HEK293T (cell line): ENCODE measurements around the gene NPPA.

Experiments used
- ARNT ChIP-seq: fragments of 450-650 bp; IDR thresholded peaks from 2 replicates; pipeline ENCODE4 v1.6.1; 2017; ENCODE audit warnings: mild to moderate bottlenecking
- BHLHE40 ChIP-seq: fragments of 450-650 bp; IDR thresholded peaks from 2 replicates; pipeline ENCODE4 v1.6.1; 2016; ENCODE audit warnings: mild to moderate bottlenecking, moderate library complexity, borderline replicate concordance
- CTBP1 ChIP-seq: fragments of 450-650 bp; IDR thresholded peaks from 2 replicates; pipeline ENCODE4 v1.6.1; 2016; ENCODE audit warnings: borderline replicate concordance
- ELF4 ChIP-seq: fragments of 450-650 bp; IDR thresholded peaks from 2 replicates; pipeline ENCODE4 v1.6.1; 2017; ENCODE audit warnings: antibody characterized with exemption
- FOXM1 ChIP-seq: fragments of 450-650 bp; IDR thresholded peaks from 2 replicates; pipeline ENCODE4 v1.6.1; 2017; ENCODE audit warnings: mild to moderate bottlenecking, borderline replicate concordance
- LEF1 ChIP-seq: fragments of 450-650 bp; IDR thresholded peaks from 2 replicates; pipeline ENCODE4 v1.6.1; 2017; ENCODE audit warnings: mild to moderate bottlenecking, borderline replicate concordance
- NFRKB ChIP-seq: fragments of 450-650 bp; IDR thresholded peaks from 2 replicates; pipeline ENCODE4 v1.6.1; 2016; ENCODE audit warnings: mild to moderate bottlenecking, moderate library complexity
- PKNOX1 ChIP-seq: fragments of 450-650 bp; IDR thresholded peaks from 2 replicates; pipeline ENCODE4 v1.6.1; 2016
- SUZ12 ChIP-seq: fragments of 450-650 bp; IDR thresholded peaks from 2 replicates; pipeline ENCODE4 v1.6.1; 2016; ENCODE audit warnings: mild to moderate bottlenecking
- ZNF384 ChIP-seq: fragments of 450-650 bp; IDR thresholded peaks from 2 replicates; pipeline ENCODE4 v1.6.1; 2016

DNA sequence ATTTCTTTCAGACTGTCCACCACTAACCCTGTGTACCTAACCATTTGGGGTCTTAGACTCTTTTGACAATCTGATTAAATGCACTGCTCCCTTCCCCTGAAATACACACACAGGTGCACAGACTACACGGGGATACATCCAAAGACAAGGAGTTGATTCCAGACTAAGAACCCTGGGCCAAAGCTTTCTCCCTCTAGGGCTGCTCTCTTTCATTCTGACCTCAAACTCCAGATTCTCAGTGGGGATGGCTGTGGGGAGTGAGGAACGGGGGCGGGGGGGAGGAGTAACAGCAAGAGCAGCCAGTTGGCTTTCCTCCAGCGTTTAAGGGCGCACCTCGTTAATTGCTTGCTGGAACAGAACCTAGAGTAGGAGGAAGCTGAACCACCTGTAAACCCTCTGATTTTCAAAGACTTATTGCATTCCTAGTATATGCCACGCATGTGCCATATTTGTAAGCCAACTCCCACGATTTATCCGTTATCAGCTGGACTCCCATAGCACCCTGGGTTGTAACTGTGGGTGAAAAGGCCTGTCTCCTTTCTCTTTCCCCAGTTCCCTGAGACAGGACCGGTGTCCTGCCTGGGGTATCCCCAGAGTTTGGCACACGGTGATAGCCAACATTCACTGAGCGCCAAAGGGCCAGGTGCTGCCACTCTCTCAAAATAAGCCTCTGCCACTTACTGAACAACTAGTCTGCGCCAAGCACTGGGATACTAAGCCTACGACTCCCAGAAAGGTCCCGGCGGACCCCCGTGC lies 42.7 kb downstream of the NPPA start:
- TF ChIP-seq ZNF384 (no peak), LEF1 (no peak), CTBP1 (no peak), ELF4 (no peak), FOXM1 (no peak), SUZ12 (no peak), ARNT (no peak), BHLHE40 (no peak), PKNOX1 (no peak), NFRKB (no peak)
